ENCODE measurements around the gene NR2F6. TPM values are rescaled to one million over a fixed set of nuclear protein-coding genes. Genes with fewer than 3 reads are reported as not detected.
A peak's percentile ranks its signal among the peaks of the same experiment; 100 is the strongest.

Gene NR2F6
- total and polyA plus RNA-seq, 5 donors from 2014 or later: 0.52 to 3.2 (median 0.86) TPM

DNA sequence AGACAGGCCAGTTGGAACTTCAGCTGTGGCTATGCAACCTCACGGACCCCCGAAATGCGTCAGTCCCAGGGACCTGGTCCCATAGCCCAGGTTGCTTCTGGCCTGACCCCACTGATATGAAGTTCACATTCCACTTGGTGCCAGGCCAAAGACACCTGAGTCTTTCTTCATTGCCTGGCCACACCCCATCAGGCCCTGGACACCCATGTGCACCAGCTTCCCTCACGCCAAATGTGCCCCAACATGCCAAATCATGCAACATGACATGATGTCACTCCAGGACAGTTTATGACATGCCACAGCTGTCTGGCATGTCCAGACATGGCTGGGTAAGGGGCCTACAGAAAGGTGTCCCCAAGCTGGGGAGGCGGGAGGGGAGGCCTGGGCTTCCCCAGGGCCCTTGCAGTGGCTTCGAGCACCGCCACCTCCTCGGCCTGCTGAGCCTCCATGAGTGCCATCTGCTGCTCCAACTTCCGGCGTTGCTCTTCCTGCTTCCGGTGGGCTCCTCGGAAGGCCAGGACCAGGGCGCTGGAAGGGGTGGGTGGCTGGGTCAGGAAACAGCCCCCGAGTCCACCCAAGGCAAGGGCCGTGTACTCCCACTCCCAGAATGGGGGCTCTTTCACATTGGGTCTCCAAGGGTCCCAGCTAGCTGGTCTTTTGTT is 4.3 kb upstream of the NR2F6 start:
- no peak overlapping the region for H3K27ac Mint-ChIP-seq
- no peaks in the 10 kb centered on the region for H3K9me3 Mint-ChIP-seq
- Histone ChIP-seq H3K4me3 (ENCODE audit: low read depth, low read length) (no peak overlapping the region), H3K9me3 (ENCODE audit: control insufficient read depth in 2 of 2, low read length in 2 of 2) (no peaks in the 10 kb centered on the region), H3K36me3 (ENCODE audit: control insufficient read depth, insufficient read depth, low read length) (no peaks in the 10 kb centered on the region), H3K27me3 (ENCODE audit: control insufficient read depth, insufficient read depth, low read length) (no peaks in the 10 kb centered on the region), H3K27ac (ENCODE audit: insufficient read depth, low read length, poor library complexity, severe bottlenecking) (no peak overlapping the region), H3K4me1 (ENCODE audit: control insufficient read depth, insufficient read depth, low read length, poor library complexity, severe bottlenecking) (peaks cover 14% of the 10 kb centered on the region)
- H3K4me1 Mint-ChIP-seq: peaks cover 0 to 12% (median 1%) of the 10 kb centered on the region in 4 donors
- ATAC-seq (ENCODE audit: low read depth in 2 of 2) (no peak), DNase-seq (no peak)
- H3K4me3 Mint-ChIP-seq: peak overlapping the region in 1 of 4 donors; percentile 29
- no peaks in the 10 kb centered on the region for H3K36me3 Mint-ChIP-seq
- peaks cover 15% of the 10 kb centered on the region for H3K27me3 Mint-ChIP-seq

DNA sequence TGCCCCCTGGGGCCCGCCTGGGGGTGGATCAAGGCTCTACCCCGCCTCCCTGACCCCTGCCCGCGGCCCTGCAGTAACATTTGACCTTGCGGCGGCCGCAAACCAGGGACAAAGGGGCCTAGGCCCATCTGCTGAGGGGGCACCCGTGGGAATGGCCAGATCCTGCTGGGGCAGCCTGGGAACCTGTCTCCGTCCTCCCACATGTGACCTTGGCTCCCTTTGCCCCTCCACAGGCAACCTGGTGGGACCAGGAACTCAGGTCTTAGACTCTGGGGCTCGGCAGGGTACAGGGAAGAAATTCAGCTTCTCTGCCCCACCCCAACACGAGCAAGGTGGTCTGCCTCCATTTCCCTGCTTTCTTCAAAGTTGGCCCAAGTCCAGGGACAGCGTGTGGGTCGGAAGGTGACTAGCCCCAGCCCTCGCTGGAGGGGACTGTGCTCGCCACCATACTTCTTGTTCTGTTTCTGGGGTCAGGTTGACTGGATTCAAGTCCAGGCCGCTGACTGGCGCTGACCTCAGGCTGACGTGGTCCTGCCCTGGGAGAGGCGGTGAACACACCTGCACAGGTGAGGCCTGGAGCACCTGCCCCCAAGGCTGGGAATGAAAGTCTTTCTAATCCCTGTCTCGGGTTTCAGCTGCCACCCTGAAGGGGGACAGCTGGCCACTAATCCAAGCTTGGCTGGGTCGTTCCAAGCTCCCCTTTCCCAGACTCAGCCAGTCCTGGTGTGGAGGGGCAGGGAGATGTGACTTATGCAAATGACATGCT is 2.5 kb upstream of the NR2F6 start:
- Histone ChIP-seq H3K9me3 (ENCODE audit: control insufficient read depth in 2 of 2, low read length in 2 of 2) (no peaks in the 10 kb centered on the region), H3K36me3 (ENCODE audit: control insufficient read depth, insufficient read depth, low read length) (no peaks in the 10 kb centered on the region), H3K4me3 (ENCODE audit: low read depth, low read length) (no peak overlapping the region), H3K4me1 (ENCODE audit: control insufficient read depth, insufficient read depth, low read length, poor library complexity, severe bottlenecking) (peaks cover 19% of the 10 kb centered on the region), H3K27ac (ENCODE audit: insufficient read depth, low read length, poor library complexity, severe bottlenecking) (no peak overlapping the region), H3K27me3 (ENCODE audit: control insufficient read depth, insufficient read depth, low read length) (no peaks in the 10 kb centered on the region)
- Mint-ChIP-seq H3K4me1 (peaks cover 0 to 12% (median 1%) of the 10 kb centered on the region in 4 donors), H3K4me3 (no peak overlapping the region), H3K27me3 (peaks cover 27% of the 10 kb centered on the region), H3K9me3 (no peaks in the 10 kb centered on the region), H3K27ac (no peak overlapping the region), H3K36me3 (no peaks in the 10 kb centered on the region)
- no peak for ATAC-seq (ENCODE audit: low read depth in 2 of 2)
- no peak for DNase-seq

DNA sequence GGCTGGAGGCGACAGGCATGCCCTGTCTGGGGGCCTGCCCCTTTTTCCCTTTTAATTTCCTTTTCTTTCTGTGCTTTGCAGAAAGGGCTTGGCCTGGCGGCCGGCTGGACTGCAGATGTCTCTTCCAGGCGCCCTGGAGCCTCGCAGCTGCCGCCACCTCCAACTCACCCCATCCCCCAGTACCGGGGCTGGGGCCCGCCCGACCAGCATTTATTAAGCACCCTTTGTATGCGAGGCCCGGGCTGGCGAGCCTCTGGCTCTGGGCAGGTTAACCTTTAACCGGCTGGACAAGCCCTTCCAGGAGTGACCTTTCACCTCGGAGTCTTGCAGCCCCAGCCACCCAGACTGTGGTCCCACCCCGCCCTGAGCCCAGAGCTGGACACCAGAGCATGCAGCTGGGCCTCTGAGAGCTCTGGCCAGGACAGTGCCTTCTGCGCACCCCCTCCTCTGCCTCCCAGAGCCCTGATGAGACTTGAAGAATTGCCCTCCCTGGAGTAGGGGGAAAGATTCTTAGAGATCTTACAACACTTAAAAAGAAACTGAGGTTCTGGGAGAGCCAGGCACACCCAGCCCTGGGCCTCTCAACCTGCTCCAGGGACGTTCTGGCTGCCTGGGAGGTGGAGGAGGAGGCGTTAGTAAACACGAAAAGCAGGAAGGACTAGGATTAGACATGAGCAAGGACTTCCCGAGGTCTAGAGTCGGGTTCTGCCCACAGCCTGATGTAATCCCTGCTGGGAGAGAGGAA is 1.1 kb upstream of the NR2F6 start:
- Histone ChIP-seq H3K9me3 (ENCODE audit: control insufficient read depth in 2 of 2, low read length in 2 of 2) (no peaks in the 10 kb centered on the region), H3K27me3 (ENCODE audit: control insufficient read depth, insufficient read depth, low read length) (no peaks in the 10 kb centered on the region), H3K27ac (ENCODE audit: insufficient read depth, low read length, poor library complexity, severe bottlenecking) (no peak overlapping the region), H3K36me3 (ENCODE audit: control insufficient read depth, insufficient read depth, low read length) (no peaks in the 10 kb centered on the region), H3K4me1 (ENCODE audit: control insufficient read depth, insufficient read depth, low read length, poor library complexity, severe bottlenecking) (peaks cover 19% of the 10 kb centered on the region), H3K4me3 (ENCODE audit: low read depth, low read length) (no peak overlapping the region)
- H3K9me3 Mint-ChIP-seq: no peaks in the 10 kb centered on the region
- DNase-seq (no peak), ATAC-seq (ENCODE audit: low read depth in 2 of 2) (no peak)
- peaks cover 0 to 12% (median 1%) of the 10 kb centered on the region in 4 donors for H3K4me1 Mint-ChIP-seq
- peak overlapping the region; percentile 53 to 85 (median 69) for H3K4me3 Mint-ChIP-seq
- no peaks in the 10 kb centered on the region for H3K36me3 Mint-ChIP-seq
- H3K27me3 Mint-ChIP-seq: peaks cover 31% of the 10 kb centered on the region
- H3K27ac Mint-ChIP-seq: peak overlapping the region in 1 of 3 donors; percentile 69

DNA sequence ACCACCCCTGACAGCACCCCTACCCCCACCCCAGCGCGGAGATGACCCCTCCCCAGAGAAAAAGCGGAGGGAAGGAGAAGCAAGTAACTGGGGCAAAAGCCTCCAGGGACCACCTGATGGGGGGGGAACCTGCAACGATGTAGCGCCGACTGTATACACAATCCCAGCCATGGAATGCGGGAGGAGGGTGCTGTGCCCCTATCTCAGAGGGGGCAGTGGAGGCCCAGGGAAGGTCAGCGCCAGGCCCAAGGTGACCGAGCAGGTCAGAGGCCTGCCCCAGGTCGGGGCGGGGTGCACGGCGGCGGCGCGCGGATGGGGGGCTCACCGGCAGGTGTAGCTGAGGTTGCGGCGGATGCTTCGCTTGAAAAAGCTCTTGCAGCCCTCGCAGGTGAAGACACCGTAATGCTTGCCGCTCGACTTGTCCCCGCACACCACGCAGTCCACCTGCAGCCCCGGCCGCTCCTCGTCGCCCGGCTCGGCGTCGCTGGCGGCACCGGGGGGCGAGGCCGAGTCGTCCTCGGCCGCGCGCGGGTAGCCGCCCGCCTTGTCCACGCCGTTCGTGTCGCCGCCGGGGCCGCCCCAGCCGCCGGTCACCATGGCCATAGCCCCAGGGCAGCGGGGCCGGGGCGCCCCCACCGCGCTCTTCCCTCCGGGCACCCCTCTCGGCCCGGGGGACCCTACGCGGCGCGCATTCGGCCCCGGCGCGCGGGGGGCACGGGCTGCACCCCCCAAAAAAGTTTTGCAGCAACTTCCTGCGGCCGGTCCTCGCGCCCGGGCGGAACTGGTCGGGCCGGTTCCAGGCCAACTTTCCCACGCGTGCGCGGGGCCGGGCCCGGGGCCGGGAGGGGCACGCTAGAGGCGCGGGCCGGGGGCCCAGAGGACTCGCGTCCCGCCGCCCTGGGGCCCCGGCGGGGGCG is 843 bp downstream of the NR2F6 start:
- no peaks in the 10 kb centered on the region for H3K36me3 Mint-ChIP-seq
- H3K27ac Mint-ChIP-seq: no peak overlapping the region
- Histone ChIP-seq H3K4me1 (ENCODE audit: control insufficient read depth, insufficient read depth, low read length, poor library complexity, severe bottlenecking) (peaks cover 19% of the 10 kb centered on the region), H3K27ac (ENCODE audit: insufficient read depth, low read length, poor library complexity, severe bottlenecking) (no peak overlapping the region), H3K36me3 (ENCODE audit: control insufficient read depth, insufficient read depth, low read length) (no peaks in the 10 kb centered on the region), H3K9me3 (ENCODE audit: control insufficient read depth in 2 of 2, low read length in 2 of 2) (no peaks in the 10 kb centered on the region), H3K4me3 (ENCODE audit: low read depth, low read length) (no peak overlapping the region), H3K27me3 (ENCODE audit: control insufficient read depth, insufficient read depth, low read length) (no peaks in the 10 kb centered on the region)
- peaks cover 0 to 12% (median 1%) of the 10 kb centered on the region in 4 donors for H3K4me1 Mint-ChIP-seq
- ATAC-seq (ENCODE audit: low read depth in 2 of 2) (no peak), DNase-seq (no peak)
- peaks cover 41% of the 10 kb centered on the region for H3K27me3 Mint-ChIP-seq
- H3K9me3 Mint-ChIP-seq: no peaks in the 10 kb centered on the region
- peak overlapping the region; percentile 5 to 67 (median 64) for H3K4me3 Mint-ChIP-seq

DNA sequence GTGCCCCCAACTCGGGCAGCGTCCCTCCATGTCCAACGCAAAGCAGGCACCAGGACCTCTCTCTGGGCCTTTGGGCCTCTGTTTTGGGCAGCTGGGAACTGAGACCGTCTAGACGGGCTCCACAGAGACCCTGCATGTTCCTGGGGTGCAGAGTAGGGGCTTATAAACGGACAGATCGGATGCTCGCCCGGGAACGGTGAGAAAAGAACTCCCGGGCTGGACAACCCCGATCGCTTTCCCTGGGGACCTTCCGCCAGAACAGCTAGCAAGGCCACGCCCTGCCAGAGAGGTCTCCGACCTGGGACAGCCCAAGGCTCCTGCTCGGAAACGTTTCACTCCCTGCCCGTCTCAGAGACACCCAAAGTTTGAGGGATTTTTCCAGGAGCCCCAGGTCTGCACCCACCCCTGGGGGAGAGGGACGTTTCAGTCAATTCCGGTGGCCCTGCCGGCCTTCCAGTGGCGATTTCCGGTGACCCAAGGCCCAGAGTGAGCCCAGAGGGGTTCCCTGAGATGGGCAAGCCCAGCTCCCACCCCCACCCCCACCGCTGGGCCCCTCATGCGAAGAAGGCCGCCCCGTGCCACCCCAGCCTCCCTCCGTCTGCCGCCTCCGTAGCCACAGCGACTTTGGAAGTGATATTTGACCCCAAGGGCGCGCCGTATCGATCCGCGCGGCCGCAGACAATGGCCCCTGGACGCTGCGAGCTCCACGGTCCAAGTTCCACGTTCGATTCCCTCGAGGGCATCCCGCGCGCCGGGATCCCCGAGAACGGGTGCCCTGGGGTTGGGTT is 1.7 kb downstream of the NR2F6 start:
- no peak for DNase-seq
- Mint-ChIP-seq H3K9me3 (no peaks in the 10 kb centered on the region), H3K27me3 (peaks cover 41% of the 10 kb centered on the region), H3K36me3 (no peaks in the 10 kb centered on the region), H3K4me1 (peaks cover 0 to 12% (median 1%) of the 10 kb centered on the region in 4 donors), H3K27ac (no peak overlapping the region), H3K4me3 (peak overlapping the region; percentile 52 to 67 (median 64))
- no peaks in the 10 kb centered on the region for H3K27me3 ChIP-seq (ENCODE audit: control insufficient read depth, insufficient read depth, low read length)
- peaks cover 19% of the 10 kb centered on the region for H3K4me1 ChIP-seq (ENCODE audit: control insufficient read depth, insufficient read depth, low read length, poor library complexity, severe bottlenecking)
- no peak for ATAC-seq (ENCODE audit: low read depth in 2 of 2)
- H3K36me3 ChIP-seq (ENCODE audit: control insufficient read depth, insufficient read depth, low read length): no peaks in the 10 kb centered on the region
- H3K9me3 ChIP-seq (ENCODE audit: control insufficient read depth in 2 of 2, low read length in 2 of 2): no peaks in the 10 kb centered on the region
- no peak overlapping the region for H3K27ac ChIP-seq (ENCODE audit: insufficient read depth, low read length, poor library complexity, severe bottlenecking)
- H3K4me3 ChIP-seq (ENCODE audit: low read depth, low read length): no peak overlapping the region

DNA sequence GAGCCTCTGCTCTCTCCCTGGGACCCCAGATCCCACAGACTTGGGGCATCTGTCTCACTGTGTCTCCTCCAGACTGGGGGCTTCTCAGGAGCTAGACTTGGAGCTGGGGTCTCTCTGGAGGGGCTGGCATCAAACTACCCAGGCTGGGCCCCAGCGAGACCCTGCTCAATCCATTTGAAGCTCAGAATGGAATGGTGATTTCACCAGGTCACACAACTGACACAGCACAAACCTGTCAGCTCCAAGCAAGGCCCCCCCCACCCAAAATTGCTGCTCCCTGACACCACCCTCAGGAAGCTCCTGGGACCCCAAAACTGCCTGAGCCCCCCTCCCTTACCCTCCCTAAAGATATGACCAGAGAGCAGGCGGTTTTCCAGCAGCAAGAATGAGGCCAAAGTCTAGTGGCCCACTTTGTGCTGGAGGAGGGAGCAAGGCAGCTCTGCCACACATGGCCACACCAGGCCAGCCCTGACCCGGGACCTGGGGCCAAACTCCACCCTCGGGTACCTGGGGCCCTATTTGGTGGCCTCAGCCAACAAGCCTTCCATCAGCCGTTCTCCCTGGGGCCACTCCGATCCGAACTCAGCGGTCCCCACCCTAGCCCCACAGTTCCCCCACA is 2.4 kb downstream of the NR2F6 start:
- Mint-ChIP-seq H3K27me3 (peaks cover 43% of the 10 kb centered on the region), H3K4me1 (peaks cover 0 to 12% (median 1%) of the 10 kb centered on the region in 4 donors), H3K4me3 (peak overlapping the region; percentile 32 to 52 (median 44)), H3K36me3 (no peaks in the 10 kb centered on the region), H3K9me3 (no peaks in the 10 kb centered on the region), H3K27ac (no peak overlapping the region)
- no peak for ATAC-seq (ENCODE audit: low read depth in 2 of 2)
- no peak overlapping the region for H3K27ac ChIP-seq (ENCODE audit: insufficient read depth, low read length, poor library complexity, severe bottlenecking)
- H3K4me3 ChIP-seq (ENCODE audit: low read depth, low read length): no peak overlapping the region
- peaks cover 19% of the 10 kb centered on the region for H3K4me1 ChIP-seq (ENCODE audit: control insufficient read depth, insufficient read depth, low read length, poor library complexity, severe bottlenecking)
- no peaks in the 10 kb centered on the region for H3K27me3 ChIP-seq (ENCODE audit: control insufficient read depth, insufficient read depth, low read length)
- DNase-seq: no peak
- H3K36me3 ChIP-seq (ENCODE audit: control insufficient read depth, insufficient read depth, low read length): no peaks in the 10 kb centered on the region
- H3K9me3 ChIP-seq (ENCODE audit: control insufficient read depth in 2 of 2, low read length in 2 of 2): no peaks in the 10 kb centered on the region
